GM18498 (cell line): ENCODE measurements around the gene AKR7A3.
"Not testable (repeated sequence)": the region's sequence is repeated elsewhere in the genome, so short reads cannot be mapped to it uniquely, and the experiment has no call there.

Experiments used
- ATAC-seq: cut with Tn5 transposase; IDR thresholded peaks from one replicate; pipeline ENCODE4 v1.9.1; 2021; ENCODE audit warnings: mild to moderate bottlenecking, moderate library complexity; ENCODE audit not compliant: unreplicated experiment

Gene AKR7A3

GRCh38 chr1:19256301-19256700, 32.3 kb downstream of the AKR7A3 start:
- ATAC-seq = not testable (repeated sequence)

- ATAC-seq = no peak
Observed at GRCh38 chr1:19255288-19255687, 33.3 kb downstream of the AKR7A3 start.

DNA sequence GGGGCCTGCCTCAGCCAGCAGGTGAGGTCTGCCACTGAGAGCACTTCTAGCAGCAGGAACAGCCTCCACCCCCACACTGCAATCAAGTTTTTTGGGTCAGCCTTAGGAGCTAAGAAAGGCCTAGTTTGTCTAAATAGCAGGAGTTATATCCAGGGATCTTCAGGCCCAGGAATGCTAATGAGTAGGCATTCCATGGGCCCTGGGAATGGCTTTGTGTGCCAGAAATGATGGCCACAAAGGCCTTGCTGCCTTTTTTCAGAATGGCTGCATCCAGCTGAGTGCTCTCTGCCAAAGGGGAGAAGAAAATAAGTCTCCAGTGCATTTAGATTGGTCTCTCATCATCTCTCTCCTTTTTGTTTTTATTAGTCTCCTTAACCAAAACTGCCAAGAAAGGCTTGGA, 34.2 kb downstream of the AKR7A3 start:
- no peak for ATAC-seq

DNA sequence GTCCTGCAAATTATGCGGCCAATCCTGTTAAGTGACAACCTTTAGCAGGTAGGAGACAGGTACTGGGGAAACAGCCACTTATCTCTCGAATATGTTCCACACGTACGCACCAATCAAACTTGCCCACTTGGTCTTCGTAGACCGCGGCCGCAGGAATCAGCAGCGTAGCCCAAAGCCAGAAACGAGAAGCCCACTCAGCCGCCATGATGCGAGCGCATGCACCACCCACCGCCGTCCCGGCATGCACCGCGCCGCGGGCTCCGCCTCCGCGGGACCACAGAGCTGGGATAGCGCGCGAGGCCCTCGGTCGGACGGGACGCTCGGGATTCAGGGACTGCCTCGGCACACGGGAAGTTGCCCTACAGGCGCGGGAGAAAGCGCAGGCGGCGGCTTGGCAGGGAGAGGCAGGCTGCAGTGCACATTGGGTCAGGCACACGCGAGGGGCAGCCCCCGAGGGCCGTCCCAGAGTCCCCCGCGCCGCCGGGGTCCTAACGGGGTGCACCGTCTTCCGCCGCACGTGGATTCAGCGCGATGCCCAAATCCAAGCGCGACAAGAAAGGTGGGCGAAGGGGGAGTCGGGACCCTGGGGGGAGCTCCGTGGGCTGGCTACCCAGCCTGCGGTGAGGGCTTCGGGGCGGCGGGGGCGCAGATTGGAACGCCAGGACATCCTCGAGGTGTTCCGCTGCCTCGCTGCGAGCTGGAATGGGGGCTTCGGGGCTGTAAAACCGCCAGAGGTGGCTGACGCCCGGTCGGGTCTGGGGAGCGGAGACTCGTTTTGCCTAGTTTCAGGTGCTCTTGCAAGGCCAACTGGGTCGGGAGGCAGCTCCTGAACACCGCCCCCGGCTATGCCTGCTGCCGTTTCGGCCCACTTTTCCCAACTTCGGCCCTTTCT, 37.0 kb downstream of the AKR7A3 start, which contains the start of the genes EMC1 and MRTO4:
Gene EMC1 (minus strand): TSS at position 220 of the 892 bp plus-strand sequence. CDS start 15 bp downstream, at position 205.
Gene MRTO4 (plus strand): TSS at position 501 of the 892 bp plus-strand sequence. CDS start 31 bp downstream, at position 532.
- peak; percentile 83 for ATAC-seq

DNA sequence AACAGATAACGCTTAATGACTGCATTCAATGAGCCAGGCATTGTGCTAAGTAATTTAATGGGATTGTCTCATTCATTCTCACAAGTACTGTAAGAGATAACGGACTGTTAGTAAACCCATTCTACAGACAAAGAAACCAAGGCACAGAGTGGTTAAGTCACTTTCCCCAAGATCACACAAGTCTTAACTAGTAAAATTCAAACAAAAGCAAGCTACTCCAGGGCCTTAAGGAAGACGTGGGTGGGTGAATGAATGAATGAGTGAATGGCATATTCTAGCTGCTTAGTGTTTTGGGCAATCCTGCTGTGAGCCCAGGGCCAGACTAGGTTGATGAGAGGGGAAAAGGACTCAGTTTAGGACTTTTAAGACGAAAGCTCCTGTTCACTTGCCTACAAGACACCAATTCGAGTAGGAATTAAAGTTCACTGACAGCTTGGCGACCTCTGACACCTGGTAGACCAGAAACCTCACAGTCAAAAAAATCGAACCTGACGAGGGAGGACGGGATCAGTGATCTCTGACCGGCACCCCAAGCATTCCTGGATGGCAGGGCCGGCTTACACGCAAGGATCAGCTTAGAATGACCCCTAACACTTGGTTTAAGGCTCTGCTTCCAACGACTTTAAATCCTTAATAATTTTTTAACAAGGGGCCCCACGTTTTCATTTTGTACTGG, 37.8 kb downstream of the AKR7A3 start:
- no peak for ATAC-seq

GRCh38 chr1:19240673-19241538, 47.7 kb downstream of the AKR7A3 start:
- no peak for ATAC-seq

DNA sequence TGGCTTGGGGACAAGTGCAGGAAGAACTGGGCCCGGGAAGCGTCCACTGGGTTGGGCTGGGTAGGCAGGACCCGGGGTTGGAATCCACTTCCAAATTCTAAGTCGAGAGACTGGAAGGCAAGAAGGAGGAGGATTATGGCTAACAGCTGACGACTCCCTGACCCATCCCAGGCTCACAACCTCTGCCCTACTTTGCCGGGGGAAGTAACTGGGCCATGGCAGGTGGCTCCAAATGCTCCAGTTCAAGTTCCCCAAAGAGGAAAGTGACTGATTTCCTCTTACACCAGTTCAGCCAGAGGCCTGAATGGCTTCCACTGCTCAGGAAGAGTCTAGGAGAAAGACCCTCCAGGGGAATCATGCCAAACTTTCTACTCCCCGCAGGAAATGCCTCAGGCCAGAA, 48.7 kb downstream of the AKR7A3 start:
- no peak for ATAC-seq

GRCh38 chr1:19234224-19234623, 54.3 kb downstream of the AKR7A3 start:
- ATAC-seq = no peak
